GM12878 (cell line): Measurements from ENCODE around the gene PRKAB1.

Experiments
- BHLHE40 ChIP-seq, 2 experiments: fragments of 450-650 bp in 1 of 2; IDR thresholded peaks; 2 replicates each; pipeline ENCODE4 v1.6.1; 2011 to 2017; ENCODE audit warnings: low read depth in 2 of 2, borderline replicate concordance in 1 of 2, improper control_type of control experiment in 1 of 2, low read length in 1 of 2, mild to moderate bottlenecking in 1 of 2
- CBX5 ChIP-seq: sonication (generic); IDR thresholded peaks from 2 replicates; pipeline ENCODE4 v1.6.1; 2016; ENCODE audit warnings: low read depth, moderate library complexity, mild to moderate bottlenecking, inconsistent platforms
- EZH2 ChIP-seq: IDR thresholded peaks from 2 replicates; pipeline ENCODE4 v1.6.1; 2012; ENCODE audit warnings: low read depth, mild to moderate bottlenecking, control low read depth, inconsistent platforms, low read length, borderline replicate concordance; ENCODE audit not compliant: control insufficient read depth
- NRF1 ChIP-seq: conservative IDR thresholded peaks from 2 replicates; pipeline ENCODE4 v1.6.1; 2011; ENCODE audit warnings: mild to moderate bottlenecking, low read depth, low read length, improper control_type of control experiment
- PAX8 ChIP-seq: fragments of 450-650 bp; IDR thresholded peaks from 2 replicates; pipeline ENCODE4 v1.6.1; 2017; ENCODE audit warnings: mild to moderate bottlenecking, moderate library complexity
- POLR2AphosphoS2 ChIP-seq: IDR thresholded peaks from 2 replicates; pipeline ENCODE4 v1.6.1; 2011; ENCODE audit warnings: low read depth, mild to moderate bottlenecking, low read length, improper control_type of control experiment, moderate library complexity
- TF ChIP-seq, protein P1 (sequence below), 3 experiments: IDR thresholded peaks in 2 of 3; conservative IDR thresholded peaks in 1 of 3; 2 replicates each; pipeline ENCODE4 v1.5.1; 2011; ENCODE audit warnings: low read depth in 3 of 3, low read length in 3 of 3, mild to moderate bottlenecking in 3 of 3, control low read depth in 2 of 3, moderate library complexity in 2 of 3, inconsistent platforms in 1 of 3, mixed read lengths in 1 of 3; ENCODE audit not compliant: control insufficient read depth in 2 of 3, insufficient read depth in 1 of 3; ENCODE audit errors: extremely low read depth in 1 of 3
- TF ChIP-seq, protein P2 (sequence below): IDR thresholded peaks from 2 replicates; pipeline ENCODE4 v1.6.1; 2011; ENCODE audit warnings: mild to moderate bottlenecking, low read depth, low read length, moderate library complexity; ENCODE audit not compliant: insufficient replicate concordance

DNA sequence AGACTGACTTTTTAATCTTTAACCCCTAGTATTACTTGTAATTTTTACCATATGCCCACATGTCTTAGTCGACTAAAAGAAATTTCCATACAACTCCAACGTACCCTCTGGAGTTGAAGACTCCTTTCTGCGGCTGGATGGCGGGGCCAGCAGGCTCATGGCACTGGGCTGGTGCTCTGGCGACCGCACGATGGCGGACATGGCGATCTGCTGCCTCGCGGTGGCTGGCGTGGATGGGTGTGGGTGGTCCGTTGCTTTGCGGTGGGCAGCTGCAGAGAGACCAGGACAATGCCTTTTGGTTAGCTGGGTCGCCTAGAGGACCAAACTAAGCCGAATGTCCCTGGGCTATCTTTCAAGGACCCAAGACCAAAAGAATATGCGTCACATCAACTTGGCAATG, 50.2 kb downstream of the PRKAB1 start:
- TF ChIP-seq, protein P1, sequence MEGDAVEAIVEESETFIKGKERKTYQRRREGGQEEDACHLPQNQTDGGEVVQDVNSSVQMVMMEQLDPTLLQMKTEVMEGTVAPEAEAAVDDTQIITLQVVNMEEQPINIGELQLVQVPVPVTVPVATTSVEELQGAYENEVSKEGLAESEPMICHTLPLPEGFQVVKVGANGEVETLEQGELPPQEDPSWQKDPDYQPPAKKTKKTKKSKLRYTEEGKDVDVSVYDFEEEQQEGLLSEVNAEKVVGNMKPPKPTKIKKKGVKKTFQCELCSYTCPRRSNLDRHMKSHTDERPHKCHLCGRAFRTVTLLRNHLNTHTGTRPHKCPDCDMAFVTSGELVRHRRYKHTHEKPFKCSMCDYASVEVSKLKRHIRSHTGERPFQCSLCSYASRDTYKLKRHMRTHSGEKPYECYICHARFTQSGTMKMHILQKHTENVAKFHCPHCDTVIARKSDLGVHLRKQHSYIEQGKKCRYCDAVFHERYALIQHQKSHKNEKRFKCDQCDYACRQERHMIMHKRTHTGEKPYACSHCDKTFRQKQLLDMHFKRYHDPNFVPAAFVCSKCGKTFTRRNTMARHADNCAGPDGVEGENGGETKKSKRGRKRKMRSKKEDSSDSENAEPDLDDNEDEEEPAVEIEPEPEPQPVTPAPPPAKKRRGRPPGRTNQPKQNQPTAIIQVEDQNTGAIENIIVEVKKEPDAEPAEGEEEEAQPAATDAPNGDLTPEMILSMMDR (IDR thresholded peaks at IDR 0.05 in 2 of 3, conservative IDR thresholded peaks at IDR 0.05 in 1 of 3; ENCODE audit: control insufficient read depth in 2 of 3, extremely low read depth in 1 of 3, insufficient read depth in 1 of 3, low read depth in 3 of 3, low read length in 3 of 3), result no peak
- no peak for TF ChIP-seq POLR2AphosphoS2
- no peak for TF ChIP-seq NRF1
- TF ChIP-seq BHLHE40 (IDR thresholded peaks at IDR 0.05; ENCODE audit: borderline replicate concordance in 1 of 2, low read depth in 2 of 2, low read length in 1 of 2), result no peak
- TF ChIP-seq, protein P2, sequence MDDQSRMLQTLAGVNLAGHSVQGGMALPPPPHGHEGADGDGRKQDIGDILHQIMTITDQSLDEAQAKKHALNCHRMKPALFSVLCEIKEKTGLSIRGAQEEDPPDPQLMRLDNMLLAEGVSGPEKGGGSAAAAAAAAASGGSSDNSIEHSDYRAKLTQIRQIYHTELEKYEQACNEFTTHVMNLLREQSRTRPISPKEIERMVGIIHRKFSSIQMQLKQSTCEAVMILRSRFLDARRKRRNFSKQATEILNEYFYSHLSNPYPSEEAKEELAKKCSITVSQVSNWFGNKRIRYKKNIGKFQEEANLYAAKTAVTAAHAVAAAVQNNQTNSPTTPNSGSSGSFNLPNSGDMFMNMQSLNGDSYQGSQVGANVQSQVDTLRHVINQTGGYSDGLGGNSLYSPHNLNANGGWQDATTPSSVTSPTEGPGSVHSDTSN, result no peak
- no peak for TF ChIP-seq PAX8
- TF ChIP-seq CBX5, result no peak
- TF ChIP-seq EZH2, result no peak
